DOHH2 (cell line): ENCODE data around the gene RIMKLB.

Experiments used
- H3F3A ChIP-seq: fragments of 200-600 bp; sonication (generic), shearing (Covaris generic); 2 replicates; pipeline ENCODE4 v1.6.0; 2016; ENCODE audit warnings: antibody characterized with exemption, mild to moderate bottlenecking; ENCODE audit not compliant: control insufficient read depth, insufficient read depth
- H3K27ac ChIP-seq: fragments of 200-600 bp; sonication (generic); 2 replicates; pipeline ENCODE4 v1.5.1; 2014; ENCODE audit warnings: low read depth, mild to moderate bottlenecking, low read length, moderate library complexity
- H3K27me3 ChIP-seq: fragments of 200-600 bp; sonication (generic); 2 replicates; pipeline ENCODE4 v1.6.1; 2014; ENCODE audit warnings: mild to moderate bottlenecking, low read length, mixed read lengths; ENCODE audit not compliant: control insufficient read depth
- H3K36me3 ChIP-seq: fragments of 200-600 bp; sonication (generic); 2 replicates; pipeline ENCODE4 v1.6.1; 2014; ENCODE audit warnings: mild to moderate bottlenecking, low read length, moderate library complexity, mixed read lengths; ENCODE audit not compliant: control insufficient read depth
- H3K4me1 ChIP-seq: fragments of 200-600 bp; sonication (generic); 2 replicates; pipeline ENCODE4 v1.6.1; 2014; ENCODE audit warnings: mild to moderate bottlenecking, low read length, mixed read lengths; ENCODE audit not compliant: control insufficient read depth
- H3K4me2 ChIP-seq: fragments of 200-600 bp; sonication (generic); 2 replicates; pipeline ENCODE4 v1.6.0; 2014; ENCODE audit warnings: mild to moderate bottlenecking, low read length, moderate library complexity
- H3K4me3 ChIP-seq: fragments of 200-600 bp; sonication (generic); 2 replicates; pipeline ENCODE4 v1.5.1; 2014; ENCODE audit warnings: mild to moderate bottlenecking, low read length, mixed read lengths
- H3K79me2 ChIP-seq: fragments of 200-600 bp; sonication (generic); 2 replicates; pipeline ENCODE4 v1.6.1; 2014; ENCODE audit warnings: mild to moderate bottlenecking, low read length, mixed read lengths; ENCODE audit not compliant: control insufficient read depth
- H3K9me2 ChIP-seq: fragments of 200-600 bp; sonication (generic); replicated peaks from 2 replicates; pipeline ENCODE4 v1.6.1; 2014; ENCODE audit warnings: mild to moderate bottlenecking, low read length, mixed read lengths; ENCODE audit not compliant: control insufficient read depth
- H3K9me3 ChIP-seq: fragments of 200-600 bp; sonication (generic); 2 replicates; pipeline ENCODE4 v1.6.1; 2014; ENCODE audit warnings: antibody characterized with exemption, low read length, mixed read lengths; ENCODE audit not compliant: control insufficient read depth, insufficient read depth
- H4K20me1 ChIP-seq: fragments of 200-600 bp; sonication (generic); 2 replicates; pipeline ENCODE4 v1.6.0; 2014; ENCODE audit warnings: low read depth, mild to moderate bottlenecking, antibody characterized with exemption, low read length, moderate library complexity; ENCODE audit not compliant: control insufficient read depth, insufficient read depth
- EZH2phosphoT487 ChIP-seq: fragments of 200-600 bp; sonication (generic); IDR thresholded peaks from 2 replicates; pipeline ENCODE4 v1.6.1; 2017; ENCODE audit warnings: borderline replicate concordance, mild to moderate bottlenecking, antibody characterized with exemption, low read length, moderate library complexity, mixed read lengths
- TF ChIP-seq, protein P1 (sequence below): fragments of 200-600 bp; sonication (generic); IDR thresholded peaks from one replicate; pipeline ENCODE4 v1.5.1; 2014; ENCODE audit warnings: antibody characterized with exemption, mild to moderate bottlenecking, low read depth, low read length; ENCODE audit not compliant: poor library complexity, severe bottlenecking

RIMKLB gene

GRCh38 chr12:8658346-8658745, 39.4 kb upstream of the RIMKLB start:
- H3K4me2 ChIP-seq: no peak overlapping the region
- H3K36me3 ChIP-seq: no peaks in the 10 kb centered on the region
- H3K4me3 ChIP-seq: no peak overlapping the region
- no peaks in the 10 kb centered on the region for H3K9me3 ChIP-seq
- TF ChIP-seq EZH2phosphoT487: no peak
- TF ChIP-seq, protein P1, sequence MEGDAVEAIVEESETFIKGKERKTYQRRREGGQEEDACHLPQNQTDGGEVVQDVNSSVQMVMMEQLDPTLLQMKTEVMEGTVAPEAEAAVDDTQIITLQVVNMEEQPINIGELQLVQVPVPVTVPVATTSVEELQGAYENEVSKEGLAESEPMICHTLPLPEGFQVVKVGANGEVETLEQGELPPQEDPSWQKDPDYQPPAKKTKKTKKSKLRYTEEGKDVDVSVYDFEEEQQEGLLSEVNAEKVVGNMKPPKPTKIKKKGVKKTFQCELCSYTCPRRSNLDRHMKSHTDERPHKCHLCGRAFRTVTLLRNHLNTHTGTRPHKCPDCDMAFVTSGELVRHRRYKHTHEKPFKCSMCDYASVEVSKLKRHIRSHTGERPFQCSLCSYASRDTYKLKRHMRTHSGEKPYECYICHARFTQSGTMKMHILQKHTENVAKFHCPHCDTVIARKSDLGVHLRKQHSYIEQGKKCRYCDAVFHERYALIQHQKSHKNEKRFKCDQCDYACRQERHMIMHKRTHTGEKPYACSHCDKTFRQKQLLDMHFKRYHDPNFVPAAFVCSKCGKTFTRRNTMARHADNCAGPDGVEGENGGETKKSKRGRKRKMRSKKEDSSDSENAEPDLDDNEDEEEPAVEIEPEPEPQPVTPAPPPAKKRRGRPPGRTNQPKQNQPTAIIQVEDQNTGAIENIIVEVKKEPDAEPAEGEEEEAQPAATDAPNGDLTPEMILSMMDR: no peak
- H4K20me1 ChIP-seq: no peaks in the 10 kb centered on the region
- H3K9me2 ChIP-seq: no peaks in the 10 kb centered on the region
- peaks cover 8% of the 10 kb centered on the region for H3K4me1 ChIP-seq
- H3K27ac ChIP-seq: no peak overlapping the region
- H3K79me2 ChIP-seq: no peaks in the 10 kb centered on the region
- peaks cover 2% of the 10 kb centered on the region; the same call in 1 of the 2 replicates for H3F3A ChIP-seq
- no peaks in the 10 kb centered on the region for H3K27me3 ChIP-seq

DNA sequence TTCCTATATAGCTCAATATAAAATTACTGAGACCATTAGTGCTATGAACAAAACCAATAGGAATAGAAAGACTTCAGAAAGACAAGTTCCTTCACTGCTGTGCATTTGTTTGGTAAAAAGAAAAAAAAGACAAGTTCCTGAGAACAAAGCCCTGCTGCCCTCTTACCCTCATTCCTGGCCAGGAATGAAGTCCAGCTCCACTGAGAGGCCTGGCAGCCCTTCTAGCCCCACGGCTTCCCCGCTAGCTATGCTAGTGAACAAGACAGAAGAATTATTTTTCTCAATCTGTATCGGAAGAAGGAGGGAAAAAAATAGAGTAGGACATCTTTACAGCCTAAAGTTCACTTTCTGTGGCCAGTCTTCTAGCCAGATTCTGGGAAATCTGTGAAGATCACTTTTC, 36.8 kb upstream of the RIMKLB start:
- no peaks in the 10 kb centered on the region for H3K9me2 ChIP-seq
- H3K4me2 ChIP-seq: no peak overlapping the region
- no peak overlapping the region for H3K27ac ChIP-seq
- H3K9me3 ChIP-seq: no peaks in the 10 kb centered on the region
- H3K36me3 ChIP-seq: no peaks in the 10 kb centered on the region
- TF ChIP-seq, protein P1: no peak
- no peak for TF ChIP-seq EZH2phosphoT487
- H3K79me2 ChIP-seq: no peaks in the 10 kb centered on the region
- no peaks in the 10 kb centered on the region for H4K20me1 ChIP-seq
- H3K4me1 ChIP-seq: peaks cover 21% of the 10 kb centered on the region
- H3K4me3 ChIP-seq: no peak overlapping the region
- H3K27me3 ChIP-seq: no peaks in the 10 kb centered on the region
- no peaks in the 10 kb centered on the region for H3F3A ChIP-seq

GRCh38 chr12:8661751-8662150, 36.0 kb upstream of the RIMKLB start:
- Histone ChIP-seq H3K9me2 (no peaks in the 10 kb centered on the region), H3K9me3 (no peaks in the 10 kb centered on the region), H3K4me1 (peaks cover 21% of the 10 kb centered on the region), H3F3A (no peaks in the 10 kb centered on the region), H3K4me2 (no peak overlapping the region), H3K79me2 (no peaks in the 10 kb centered on the region), H3K36me3 (no peaks in the 10 kb centered on the region), H3K27ac (no peak overlapping the region), H3K27me3 (no peaks in the 10 kb centered on the region), H3K4me3 (no peak overlapping the region), H4K20me1 (no peaks in the 10 kb centered on the region)
- no peak for TF ChIP-seq EZH2phosphoT487
- TF ChIP-seq, protein P1: no peak

GRCh38 chr12:8662593-8662992, 35.2 kb upstream of the RIMKLB start, which contains the start of gene MFAP5:
TSS of gene MFAP5 (minus strand) at chr12:8662826. CDS start at chr12:8662104, 722 bp downstream.
- Histone ChIP-seq H3K79me2 (no peaks in the 10 kb centered on the region), H3K27ac (no peak within 1 kb of the TSS), H3K27me3 (no peaks in the 10 kb centered on the region), H3F3A (peaks cover 3% of the 10 kb centered on the region), H3K4me2 (no peak within 1 kb of the TSS), H3K9me3 (no peaks in the 10 kb centered on the region), H3K4me3 (no peak within 1 kb of the TSS), H3K4me1 (peaks cover 28% of the 10 kb centered on the region), H3K9me2 (no peaks in the 10 kb centered on the region), H3K36me3 (no peaks in the 10 kb centered on the region), H4K20me1 (no peaks in the 10 kb centered on the region)
- TF ChIP-seq EZH2phosphoT487: no peak
- TF ChIP-seq, protein P1: no peak
